Astrocyte (in vitro differentiated cells and primary cell): Measurements from ENCODE around the gene SNUPN. TPM values are rescaled to one million over a fixed set of nuclear protein-coding genes. Genes with fewer than 3 reads are reported as not detected.

ENCODE experiments used
- DNase-seq: peaks from one replicate; pipeline ENCODE4 v3.0.0-alpha.2; 2010; ENCODE audit warnings: low read depth
- FAIRE-seq: peaks from 2 replicates; lab custom pipeline; 2011; peaks lifted over from hg19 to GRCh38; lab: Jason Lieb, UNC
- H2AFZ ChIP-seq: 2 replicates; pipeline ENCODE4 v1.6.0; 2012; ENCODE audit warnings: low read depth, low read length, inconsistent platforms
- H3K27ac ChIP-seq: 2 replicates; pipeline ENCODE4 v1.5.1; 2011; ENCODE audit warnings: low read depth, low read length, inconsistent platforms
- H3K27me3 ChIP-seq: 2 replicates; pipeline ENCODE4 v1.6.0; 2011; ENCODE audit warnings: low read length, inconsistent platforms; ENCODE audit not compliant: insufficient read depth
- H3K36me3 ChIP-seq: 2 replicates; pipeline ENCODE4 v1.5.1; 2011; ENCODE audit warnings: low read length, inconsistent platforms; ENCODE audit not compliant: insufficient read depth
- H3K4me1 ChIP-seq: 2 replicates; pipeline ENCODE4 v1.5.1; 2011; ENCODE audit warnings: low read length, inconsistent platforms; ENCODE audit not compliant: insufficient read depth
- H3K4me2 ChIP-seq: 2 replicates; pipeline ENCODE4 v1.6.0; 2012; ENCODE audit warnings: low read length, inconsistent platforms
- H3K4me3 ChIP-seq: 2 replicates; pipeline ENCODE4 v1.5.1; 2011; ENCODE audit warnings: low read depth, mild to moderate bottlenecking, low read length, inconsistent platforms; ENCODE audit not compliant: insufficient read depth
- H3K79me2 ChIP-seq: 2 replicates; pipeline ENCODE4 v1.6.0; 2012; ENCODE audit warnings: mild to moderate bottlenecking, low read length, inconsistent platforms; ENCODE audit not compliant: insufficient read depth
- H3K9ac ChIP-seq: 2 replicates; pipeline ENCODE4 v1.6.0; 2012; ENCODE audit warnings: mild to moderate bottlenecking, low read length, inconsistent platforms
- H3K9me3 ChIP-seq: 2 replicates; pipeline ENCODE4 v1.5.1; 2012; ENCODE audit warnings: low read depth, mild to moderate bottlenecking, low read length, inconsistent platforms; ENCODE audit not compliant: insufficient read depth
- H4K20me1 ChIP-seq: 2 replicates; pipeline ENCODE4 v1.6.0; 2012; ENCODE audit warnings: low read length, inconsistent platforms; ENCODE audit not compliant: insufficient read depth
- H3K27ac Mint-ChIP-seq: one replicate; pipeline ENCODE4 v1.8.0; 2021; ENCODE audit warnings: mild to moderate bottlenecking, mixed read lengths; ENCODE audit not compliant: unreplicated experiment
- H3K27me3 Mint-ChIP-seq: one replicate; pipeline ENCODE4 v1.8.0; 2021; ENCODE audit warnings: low read depth, mixed read lengths; ENCODE audit not compliant: unreplicated experiment
- H3K36me3 Mint-ChIP-seq: one replicate; pipeline ENCODE4 v1.8.0; 2021; ENCODE audit warnings: low read depth, mixed read lengths; ENCODE audit not compliant: unreplicated experiment
- H3K4me1 Mint-ChIP-seq: one replicate; pipeline ENCODE4 v1.8.0; 2021; ENCODE audit warnings: low read depth, mixed read lengths; ENCODE audit not compliant: unreplicated experiment
- H3K4me3 Mint-ChIP-seq: one replicate; pipeline ENCODE4 v1.8.0; 2021; ENCODE audit warnings: mild to moderate bottlenecking, moderate library complexity, mixed read lengths; ENCODE audit not compliant: unreplicated experiment
- H3K9me3 Mint-ChIP-seq: one replicate; pipeline ENCODE4 v1.8.0; 2021; ENCODE audit warnings: mild to moderate bottlenecking, mixed read lengths; ENCODE audit not compliant: unreplicated experiment
- EZH2 ChIP-seq: IDR thresholded peaks from 2 replicates; pipeline ENCODE4 v1.6.1; 2012; ENCODE audit warnings: mild to moderate bottlenecking, low read length, inconsistent platforms; ENCODE audit not compliant: insufficient read depth
- total RNA-seq: library from RNA; stranded (reverse); gene quantifications from 2 replicates; pipeline ENCODE4 v1.2.1, GENCODE V29; 2021
- TF ChIP-seq, protein P1 (sequence below): IDR thresholded peaks from 2 replicates; pipeline ENCODE4 v1.5.1; 2011; ENCODE audit warnings: low read depth, mild to moderate bottlenecking, inconsistent platforms, low read length, moderate library complexity; ENCODE audit not compliant: insufficient read depth

Gene SNUPN
- total RNA-seq, 1 donor from 2014 or later, result 15.9 TPM

GRCh38 chr15:75641179-75641503, 15.6 kb upstream of the SNUPN start:
- Mint-ChIP-seq H3K9me3 (no peaks in the 10 kb centered on the region), H3K27me3 (no peaks in the 10 kb centered on the region), H3K4me1 (peaks cover 14% of the 10 kb centered on the region), H3K36me3 (no peaks in the 10 kb centered on the region), H3K4me3 (peak overlapping the region; percentile 95), H3K27ac (peak overlapping the region; percentile 81)
- no peak for TF ChIP-seq EZH2
- TF ChIP-seq, protein P1, sequence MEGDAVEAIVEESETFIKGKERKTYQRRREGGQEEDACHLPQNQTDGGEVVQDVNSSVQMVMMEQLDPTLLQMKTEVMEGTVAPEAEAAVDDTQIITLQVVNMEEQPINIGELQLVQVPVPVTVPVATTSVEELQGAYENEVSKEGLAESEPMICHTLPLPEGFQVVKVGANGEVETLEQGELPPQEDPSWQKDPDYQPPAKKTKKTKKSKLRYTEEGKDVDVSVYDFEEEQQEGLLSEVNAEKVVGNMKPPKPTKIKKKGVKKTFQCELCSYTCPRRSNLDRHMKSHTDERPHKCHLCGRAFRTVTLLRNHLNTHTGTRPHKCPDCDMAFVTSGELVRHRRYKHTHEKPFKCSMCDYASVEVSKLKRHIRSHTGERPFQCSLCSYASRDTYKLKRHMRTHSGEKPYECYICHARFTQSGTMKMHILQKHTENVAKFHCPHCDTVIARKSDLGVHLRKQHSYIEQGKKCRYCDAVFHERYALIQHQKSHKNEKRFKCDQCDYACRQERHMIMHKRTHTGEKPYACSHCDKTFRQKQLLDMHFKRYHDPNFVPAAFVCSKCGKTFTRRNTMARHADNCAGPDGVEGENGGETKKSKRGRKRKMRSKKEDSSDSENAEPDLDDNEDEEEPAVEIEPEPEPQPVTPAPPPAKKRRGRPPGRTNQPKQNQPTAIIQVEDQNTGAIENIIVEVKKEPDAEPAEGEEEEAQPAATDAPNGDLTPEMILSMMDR, result no peak
- Histone ChIP-seq H3K4me2 (peak overlapping the region; percentile 98), H3K4me3 (no peak overlapping the region), H4K20me1 (peaks cover 24% of the 10 kb centered on the region), H3K79me2 (peaks cover 36% of the 10 kb centered on the region), H3K27ac (no peak overlapping the region), H3K9me3 (no peaks in the 10 kb centered on the region), H3K4me1 (peaks cover 31% of the 10 kb centered on the region), H2AFZ (no peak overlapping the region), H3K27me3 (no peaks in the 10 kb centered on the region), H3K9ac (peak overlapping the region; percentile 89), H3K36me3 (no peaks in the 10 kb centered on the region)
- no peak for FAIRE-seq
- DNase-seq, result no peak

DNA sequence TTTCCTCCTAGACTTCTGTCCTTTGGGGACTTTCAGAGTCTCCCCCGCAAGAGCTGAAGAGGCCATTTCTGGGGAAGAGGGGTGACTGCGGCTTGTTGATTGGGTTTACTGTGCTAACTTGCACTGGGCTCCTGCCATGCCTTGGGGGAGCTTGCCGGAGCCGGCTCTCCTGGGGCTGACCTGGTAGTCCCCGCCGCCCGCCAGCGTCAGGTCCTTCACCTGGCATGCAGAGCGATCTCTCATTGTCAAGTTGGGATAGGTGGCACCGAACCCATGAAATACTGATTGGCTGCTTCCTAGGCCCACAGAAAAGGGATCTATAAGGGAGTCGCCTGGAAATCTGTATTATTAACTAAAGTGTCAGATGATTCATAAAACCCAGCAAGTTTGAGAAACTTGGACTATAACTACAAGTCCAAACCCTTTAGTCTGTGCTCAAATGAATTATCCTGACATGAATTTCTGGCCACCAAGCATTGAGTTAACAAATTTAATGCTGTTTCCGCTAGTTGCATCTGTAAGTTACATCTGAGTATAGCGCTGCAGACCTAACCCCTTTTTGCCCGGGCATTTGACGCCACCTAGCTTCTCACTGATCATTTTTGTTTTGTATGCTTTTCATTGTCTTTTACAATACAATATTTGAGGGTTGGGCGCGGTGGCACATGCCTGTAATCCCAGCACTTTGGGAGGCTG, 15.1 kb upstream of the SNUPN start:
- Mint-ChIP-seq H3K36me3 (no peaks in the 10 kb centered on the region), H3K4me1 (peaks cover 12% of the 10 kb centered on the region), H3K27me3 (no peaks in the 10 kb centered on the region), H3K4me3 (peak overlapping the region; percentile 95), H3K27ac (peak overlapping the region; percentile 81), H3K9me3 (no peaks in the 10 kb centered on the region)
- H3K4me1 ChIP-seq, result peaks cover 31% of the 10 kb centered on the region
- H3K79me2 ChIP-seq, result peaks cover 40% of the 10 kb centered on the region
- H3K27me3 ChIP-seq, result no peaks in the 10 kb centered on the region
- TF ChIP-seq, protein P1, result no peak
- H3K36me3 ChIP-seq, result no peaks in the 10 kb centered on the region
- H4K20me1 ChIP-seq, result peaks cover 24% of the 10 kb centered on the region
- H3K9ac ChIP-seq, result peak overlapping the region; percentile 89
- no peaks in the 10 kb centered on the region for H3K9me3 ChIP-seq
- peak overlapping the region; percentile 65 for H2AFZ ChIP-seq
- H3K4me2 ChIP-seq, result peak overlapping the region; percentile 98
- peak overlapping the region; percentile 93 for H3K4me3 ChIP-seq
- H3K27ac ChIP-seq, result peak overlapping the region; percentile 71
- FAIRE-seq (no peak), DNase-seq (peak; percentile 38)
